Naive thymus-derived CD8-positive, alpha-beta T cell (primary cell): ENCODE measurements around the gene BTBD9. TPM values are rescaled to one million over a fixed set of nuclear protein-coding genes. Genes with fewer than 3 reads are reported as not detected.

Source experiments
- ATAC-seq, 2 donors: fragments of 150-1000 bp; cut with Tn5 transposase in 1 of 2; sonication (Bioruptor Pico), chemical (Tn5 transposase) in 1 of 2; 1 replicate in 1 of 2; 2 replicates in 1 of 2; pipeline ENCODE4 v1.10.0; 2021; ENCODE audit warnings: mild to moderate bottlenecking in 2 of 2, moderate library complexity in 2 of 2
- POLR2A ChIA-PET: fragments of 350-600 bp; sonication (Branson Sonifier 250); formaldehyde crosslinking; loops from one replicate; lab custom pipeline; 2021; ENCODE audit warnings: antibody characterized with exemption; lab: Charles Lee
- DNase-seq, 10 donors: peaks; one replicate each; pipeline versions ENCODE4 v3.0.0 to v3.0.0-alpha.2; 2020 to 2022
- H3K27ac Mint-ChIP-seq, 10 donors: one replicate each; pipeline ENCODE4 v1.8.0; 2020 to 2022; ENCODE audit warnings: mild to moderate bottlenecking in 10 of 10, mixed read lengths in 10 of 10, moderate library complexity in 4 of 10, inconsistent platforms in 1 of 10
- H3K27me3 Mint-ChIP-seq, 5 donors: one replicate each; pipeline ENCODE4 v1.8.0; 2021 to 2022; ENCODE audit warnings: mixed read lengths in 5 of 5
- H3K36me3 Mint-ChIP-seq, 3 donors: one replicate each; pipeline ENCODE4 v1.8.0; 2020 to 2022; ENCODE audit warnings: mixed read lengths in 3 of 3, mild to moderate bottlenecking in 2 of 3, inconsistent platforms in 1 of 3
- H3K4me1 Mint-ChIP-seq, 4 donors: one replicate each; pipeline ENCODE4 v1.8.0; 2021 to 2022; ENCODE audit warnings: mixed read lengths in 4 of 4
- H3K4me3 Mint-ChIP-seq, 10 donors: one replicate each; pipeline ENCODE4 v1.8.0; 2020 to 2022; ENCODE audit warnings: mild to moderate bottlenecking in 10 of 10, mixed read lengths in 10 of 10, moderate library complexity in 6 of 10, inconsistent platforms in 1 of 10
- H3K9me3 Mint-ChIP-seq, 9 donors: one replicate each; pipeline ENCODE4 v1.8.0; 2020 to 2022; ENCODE audit warnings: mixed read lengths in 9 of 9, mild to moderate bottlenecking in 3 of 9, inconsistent platforms in 1 of 9, moderate library complexity in 1 of 9
- polyA plus RNA-seq, 3 donors: library from polyadenylated mRNA; unstranded; fragments of 300-500 nt; fragmentation: Illumina TruSeq; gene quantifications; one replicate each; pipeline ENCODE4 v1.2.3, GENCODE V29; 2021
- total RNA-seq, 8 experiments: library from RNA in 2 of 8; stranded (reverse) in 2 of 8; gene quantifications; one replicate each; pipeline ENCODE4 v1.2.3 and lab custom pipeline; 2021 to 2026

The BTBD9 gene
- total and polyA plus RNA-seq, 5 experiments from 2014 or later: 9.3 to 32.2 (median 10.6) TPM

GRCh38 chr6:38528196-38528965, 111.3 kb downstream of the BTBD9 start:
- no peak overlapping the region for H3K4me3 Mint-ChIP-seq
- no peak for DNase-seq
- peaks cover 32 to 61% (median 53%) of the 10 kb centered on the region in 3 donors for H3K36me3 Mint-ChIP-seq
- H3K9me3 Mint-ChIP-seq: peaks cover 0 to 33% (median 13%) of the 10 kb centered on the region in 9 donors
- H3K27ac Mint-ChIP-seq: no peak overlapping the region
- POLR2A ChIA-PET: no interaction called here
- ATAC-seq: no peak
- H3K4me1 Mint-ChIP-seq: peaks cover 0 to 19% (median 14%) of the 10 kb centered on the region in 4 donors
- no peaks in the 10 kb centered on the region for H3K27me3 Mint-ChIP-seq

- no peak for DNase-seq
- no peak overlapping the region for H3K27ac Mint-ChIP-seq
- no peak for ATAC-seq
- peaks cover 32 to 54% (median 45%) of the 10 kb centered on the region in 3 donors for H3K36me3 Mint-ChIP-seq
- POLR2A ChIA-PET: no interaction called here
- H3K9me3 Mint-ChIP-seq: peaks cover 0 to 31% (median 13%) of the 10 kb centered on the region in 9 donors
- H3K27me3 Mint-ChIP-seq: no peaks in the 10 kb centered on the region
- H3K4me3 Mint-ChIP-seq: no peak overlapping the region
- H3K4me1 Mint-ChIP-seq: peaks cover 0 to 18% (median 12%) of the 10 kb centered on the region in 4 donors
These were observed 112.4 kb downstream of the BTBD9 start for GRCh38 chr6:38527371-38527770.

DNA sequence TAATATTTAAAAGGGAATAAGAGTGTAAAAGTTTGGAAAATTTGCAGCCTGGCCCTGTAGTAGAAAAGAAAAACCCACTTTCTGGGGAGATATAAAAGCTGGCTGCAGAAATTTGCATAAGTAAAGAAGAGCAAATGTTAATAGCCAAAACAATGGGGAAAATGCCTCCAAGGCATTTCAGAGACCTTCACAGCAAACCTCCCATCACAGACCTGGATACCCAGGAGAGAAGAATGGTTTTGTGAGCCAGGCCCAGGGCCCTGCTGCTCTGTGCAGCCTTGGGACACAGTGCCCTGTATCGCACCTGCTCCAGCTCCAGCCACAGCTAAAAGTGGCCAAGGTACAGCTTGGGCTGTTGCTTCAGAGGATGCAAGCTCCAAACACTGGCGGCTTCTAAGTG, 113.8 kb downstream of the BTBD9 start:
- H3K27ac Mint-ChIP-seq: no peak overlapping the region
- H3K9me3 Mint-ChIP-seq: peaks cover 0 to 31% (median 13%) of the 10 kb centered on the region in 9 donors
- H3K36me3 Mint-ChIP-seq: peaks cover 25 to 48% (median 39%) of the 10 kb centered on the region in 3 donors
- POLR2A ChIA-PET: no interaction called here
- no peaks in the 10 kb centered on the region for H3K27me3 Mint-ChIP-seq
- no peak overlapping the region for H3K4me3 Mint-ChIP-seq
- H3K4me1 Mint-ChIP-seq: peaks cover 0 to 18% (median 11%) of the 10 kb centered on the region in 4 donors
- no peak for DNase-seq
- no peak for ATAC-seq

DNA sequence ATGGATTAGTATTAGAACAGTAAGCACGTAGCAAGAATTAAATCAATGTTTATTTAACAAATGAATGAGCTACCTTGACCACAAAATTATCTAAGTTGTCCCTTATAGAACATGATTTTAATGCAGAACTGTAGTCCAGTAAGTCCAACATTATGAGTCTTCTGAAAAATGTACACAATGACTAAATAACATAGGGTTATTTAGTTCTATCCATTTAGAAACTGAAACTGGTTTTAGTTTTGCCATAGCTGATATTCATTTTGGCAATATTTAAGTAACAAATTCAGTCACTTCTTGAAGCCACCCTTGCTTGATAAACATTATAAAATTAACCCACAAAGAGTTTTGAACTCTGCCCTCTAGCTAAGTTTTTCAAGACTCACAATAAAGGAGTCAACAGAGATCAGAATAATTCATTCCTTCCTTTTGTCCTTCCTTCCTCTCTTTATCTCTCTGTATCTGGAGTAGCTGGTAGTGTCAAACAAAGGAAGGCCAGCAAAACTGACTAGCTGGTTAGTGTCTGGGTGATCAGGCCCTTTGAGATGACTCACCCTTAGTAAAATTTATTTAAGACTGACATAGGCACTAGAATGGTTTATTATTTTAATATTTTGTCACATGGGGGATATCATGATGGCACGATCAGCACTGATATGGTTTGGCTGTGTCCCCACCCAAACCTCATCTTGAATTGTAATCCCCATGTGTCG, 115.1 kb downstream of the BTBD9 start:
- POLR2A ChIA-PET: no interaction called here
- Mint-ChIP-seq H3K27me3 (no peaks in the 10 kb centered on the region), H3K9me3 (peaks cover 0 to 26% (median 13%) of the 10 kb centered on the region in 9 donors), H3K27ac (peak overlapping the region in 1 of 10 donors; percentile 37), H3K4me3 (no peak overlapping the region), H3K4me1 (peaks cover 2 to 19% (median 11%) of the 10 kb centered on the region in 4 donors), H3K36me3 (peaks cover 16 to 40% (median 31%) of the 10 kb centered on the region in 3 donors)
- no peak for DNase-seq
- no peak for ATAC-seq

DNA sequence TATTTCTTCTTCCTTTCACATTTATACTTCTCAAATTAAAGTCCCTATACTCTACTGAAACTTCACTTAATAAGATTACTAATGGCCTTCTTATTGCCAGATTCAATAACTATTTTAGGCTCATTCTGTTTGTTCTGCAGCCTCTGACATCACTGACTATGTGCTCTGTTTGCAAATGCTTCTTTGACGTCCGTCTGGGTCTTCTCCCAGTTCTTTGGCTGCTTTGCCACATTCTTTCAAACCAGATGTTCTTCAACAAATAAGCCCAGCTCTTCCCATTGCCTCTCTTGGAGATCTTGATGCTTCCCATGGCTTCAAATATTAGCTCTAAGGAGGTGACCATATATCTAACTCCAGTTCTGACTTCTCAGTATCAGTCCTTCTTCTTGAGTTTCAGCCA, 117.4 kb downstream of the BTBD9 start:
- Mint-ChIP-seq H3K4me1 (peaks cover 11 to 34% (median 20%) of the 10 kb centered on the region in 4 donors), H3K27ac (peak overlapping the region in 1 of 10 donors; percentile 41), H3K9me3 (peaks cover 0 to 20% (median 9%) of the 10 kb centered on the region in 9 donors), H3K36me3 (peaks cover 12 to 22% (median 18%) of the 10 kb centered on the region in 3 donors), H3K27me3 (no peaks in the 10 kb centered on the region), H3K4me3 (no peak overlapping the region)
- no peak for DNase-seq
- no peak for ATAC-seq
- POLR2A ChIA-PET: no interaction called here

- Mint-ChIP-seq H3K9me3 (no peaks in the 10 kb centered on the region), H3K27ac (peak overlapping the region in 1 of 10 donors; percentile 34), H3K4me1 (peaks cover 17 to 35% (median 18%) of the 10 kb centered on the region in 4 donors), H3K36me3 (no peaks in the 10 kb centered on the region), H3K4me3 (no peak overlapping the region), H3K27me3 (no peaks in the 10 kb centered on the region)
- POLR2A ChIA-PET: interaction anchor here (0.6 kb wide), 1 partner anchor 1089 kb away, joined by 3 read pairs; no protein-coding TSS in a partner anchor
- ATAC-seq (no peak), DNase-seq (no peak)
These were observed 121.0 kb downstream of the BTBD9 start for GRCh38 chr6:38518511-38519304.

DNA sequence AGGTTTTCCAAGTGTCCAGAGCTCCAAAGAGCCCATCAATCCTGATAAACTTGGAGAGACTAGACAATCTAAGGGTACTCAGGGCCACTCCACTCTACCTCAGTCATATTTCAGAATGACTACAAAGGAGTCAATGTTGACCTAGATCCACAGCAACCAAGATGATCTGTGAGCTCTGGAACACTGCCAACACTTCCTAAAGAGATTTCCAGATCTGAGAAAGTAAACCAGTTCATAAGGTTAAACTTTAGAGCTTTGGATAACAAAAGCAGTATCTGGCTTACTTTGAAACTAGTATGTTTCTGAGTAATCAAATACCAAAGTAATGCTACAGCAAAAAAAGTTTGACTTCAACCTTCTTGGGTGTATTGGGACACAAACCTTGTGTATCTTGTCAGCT, 122.7 kb downstream of the BTBD9 start:
- ATAC-seq (no peak), DNase-seq (no peak)
- no peaks in the 10 kb centered on the region for H3K27me3 Mint-ChIP-seq
- no peaks in the 10 kb centered on the region for H3K36me3 Mint-ChIP-seq
- no peak overlapping the region for H3K27ac Mint-ChIP-seq
- H3K4me3 Mint-ChIP-seq: no peak overlapping the region
- POLR2A ChIA-PET: no interaction called here
- no peaks in the 10 kb centered on the region for H3K9me3 Mint-ChIP-seq
- peaks cover 11 to 29% (median 18%) of the 10 kb centered on the region in 4 donors for H3K4me1 Mint-ChIP-seq

DNA sequence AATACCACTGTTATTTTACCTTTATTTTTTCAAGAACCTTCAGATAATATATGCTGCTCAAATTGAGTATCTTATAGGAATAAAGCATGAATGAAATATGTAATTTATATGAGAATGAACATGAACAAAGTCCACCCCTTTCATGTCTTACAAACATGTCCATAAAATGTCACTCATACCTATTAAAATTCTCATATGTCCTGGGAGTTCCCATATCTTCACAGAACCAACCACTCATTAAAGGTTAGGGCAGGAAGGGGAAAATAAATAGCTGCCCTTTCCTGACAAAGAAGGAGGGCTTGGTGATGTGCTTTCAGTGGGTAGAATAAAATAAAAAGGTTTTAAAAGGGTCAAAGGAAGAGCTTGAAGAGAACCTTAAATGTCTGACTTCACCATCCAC, 125.3 kb downstream of the BTBD9 start:
- H3K36me3 Mint-ChIP-seq: peaks cover 0 to 2% (median 0%) of the 10 kb centered on the region in 3 donors
- DNase-seq (no peak), ATAC-seq (no peak)
- H3K27me3 Mint-ChIP-seq: no peaks in the 10 kb centered on the region
- H3K9me3 Mint-ChIP-seq: no peaks in the 10 kb centered on the region
- POLR2A ChIA-PET: no interaction called here
- H3K4me1 Mint-ChIP-seq: peaks cover 13 to 23% (median 14%) of the 10 kb centered on the region in 4 donors
- no peak overlapping the region for H3K4me3 Mint-ChIP-seq
- no peak overlapping the region for H3K27ac Mint-ChIP-seq

- no peak overlapping the region for H3K4me3 Mint-ChIP-seq
- no peaks in the 10 kb centered on the region for H3K27me3 Mint-ChIP-seq
- no peaks in the 10 kb centered on the region for H3K9me3 Mint-ChIP-seq
- peaks cover 0 to 2% (median 0%) of the 10 kb centered on the region in 3 donors for H3K36me3 Mint-ChIP-seq
- ATAC-seq (no peak), DNase-seq (no peak)
- H3K4me1 Mint-ChIP-seq: peaks cover 3 to 13% (median 7%) of the 10 kb centered on the region in 4 donors
- POLR2A ChIA-PET: no interaction called here
- H3K27ac Mint-ChIP-seq: no peak overlapping the region
These were observed 127.5 kb downstream of the BTBD9 start for GRCh38 chr6:38512211-38512610.

DNA sequence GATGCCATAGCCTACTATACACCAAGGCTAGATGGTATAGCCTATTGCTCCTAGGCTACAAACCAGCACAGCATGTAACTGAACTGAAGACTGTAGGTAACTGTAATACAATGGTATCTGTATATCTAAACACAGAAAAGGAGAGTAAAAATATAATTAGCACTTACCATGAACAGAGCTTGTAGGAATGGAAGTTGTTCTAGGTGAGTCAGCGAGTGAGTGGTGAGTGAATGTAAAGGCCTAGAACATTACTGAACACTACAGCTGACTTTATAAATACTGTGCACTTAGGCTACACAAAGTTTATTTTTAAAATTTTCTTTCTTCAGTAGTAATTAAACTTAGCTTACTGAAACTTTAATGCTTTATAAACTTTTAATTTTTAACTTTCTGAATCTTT, 129.5 kb downstream of the BTBD9 start:
- DNase-seq (no peak), ATAC-seq (no peak)
- Mint-ChIP-seq H3K4me3 (no peak overlapping the region), H3K4me1 (peaks cover 0 to 5% (median 0%) of the 10 kb centered on the region in 4 donors), H3K27me3 (no peaks in the 10 kb centered on the region), H3K9me3 (no peaks in the 10 kb centered on the region), H3K36me3 (peaks cover 0 to 2% (median 0%) of the 10 kb centered on the region in 3 donors), H3K27ac (no peak overlapping the region)
- POLR2A ChIA-PET: no interaction called here

DNA sequence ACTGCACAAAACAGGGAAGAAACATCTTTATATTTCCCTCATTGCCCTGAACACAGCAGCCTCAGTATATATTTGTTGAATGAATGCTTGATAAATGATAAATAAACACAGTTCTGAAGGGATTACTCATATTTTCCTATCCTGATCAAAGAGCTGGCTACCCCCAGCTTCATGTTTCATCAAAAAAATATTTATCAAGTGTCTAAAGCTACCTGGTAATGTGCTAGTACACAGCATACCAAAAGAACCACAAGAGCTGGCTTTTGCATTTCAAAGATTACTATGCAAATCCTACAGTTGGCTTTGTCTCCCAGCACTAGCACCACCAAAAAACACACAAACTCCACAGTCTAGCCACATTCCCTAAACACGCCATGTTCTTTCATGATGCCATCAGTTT, 130.0 kb downstream of the BTBD9 start:
- H3K27ac Mint-ChIP-seq: no peak overlapping the region
- no peak for DNase-seq
- no peaks in the 10 kb centered on the region for H3K9me3 Mint-ChIP-seq
- no peaks in the 10 kb centered on the region for H3K27me3 Mint-ChIP-seq
- H3K4me3 Mint-ChIP-seq: no peak overlapping the region
- no peak for ATAC-seq
- POLR2A ChIA-PET: no interaction called here
- H3K36me3 Mint-ChIP-seq: peaks cover 0 to 2% (median 0%) of the 10 kb centered on the region in 3 donors
- H3K4me1 Mint-ChIP-seq: peaks cover 0 to 3% (median 0%) of the 10 kb centered on the region in 4 donors

DNA sequence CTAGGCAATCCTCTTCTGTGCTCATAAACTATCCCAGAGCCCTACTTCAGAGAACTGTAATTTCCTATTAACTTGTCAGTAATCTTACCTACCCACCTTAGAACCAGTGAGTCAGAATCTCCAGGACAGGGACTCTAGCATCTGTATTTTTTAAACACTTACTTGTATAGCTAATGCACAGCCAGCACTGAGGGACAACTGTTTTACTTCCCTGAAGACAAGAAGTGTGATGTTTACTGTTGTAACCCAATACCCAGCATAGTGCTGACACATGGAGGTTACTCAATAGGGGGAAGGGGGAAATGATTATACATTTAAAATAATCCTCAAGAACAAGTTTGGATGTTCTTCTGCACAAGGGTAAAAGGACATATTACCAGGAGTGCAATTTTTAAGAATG, 130.8 kb downstream of the BTBD9 start:
- no peaks in the 10 kb centered on the region for H3K27me3 Mint-ChIP-seq
- DNase-seq: no peak
- no peak overlapping the region for H3K27ac Mint-ChIP-seq
- no peak for ATAC-seq
- peaks cover 0 to 3% (median 0%) of the 10 kb centered on the region in 4 donors for H3K4me1 Mint-ChIP-seq
- no peak overlapping the region for H3K4me3 Mint-ChIP-seq
- no peaks in the 10 kb centered on the region for H3K9me3 Mint-ChIP-seq
- peaks cover 0 to 2% (median 0%) of the 10 kb centered on the region in 3 donors for H3K36me3 Mint-ChIP-seq
- POLR2A ChIA-PET: no interaction called here
